Metanephros (tissue), 2 donors: ENCODE measurements around the gene ERVFRD-1. TPM values are rescaled to one million over a fixed set of nuclear protein-coding genes. Genes with fewer than 3 reads are reported as not detected.

ENCODE experiments used
- small RNA-seq: library from RNA; depleted of rRNA; stranded (forward); fragments of <200 nt; gene quantifications from one replicate; pipeline ENCODE3, GENCODE V24; 2014; ENCODE audit warnings: low replicate concordance
- total RNA-seq: library from RNA; depleted of rRNA; stranded (reverse); fragments of >200 nt; gene quantifications from one replicate; pipeline ENCODE4 v1.2.3, GENCODE V29; 2014

Gene ERVFRD-1
- total RNA-seq = not detected

GRCh38 chr6:11110921-11111768 is at the start of gene ERVFRD-1:
Gene ERVFRD-1 (minus strand): TSS chr6:11111725. CDS start chr6:11105310, 6,415 bp downstream.

GRCh38 chr6:11093626-11094410 is 17.7 kb downstream of the ERVFRD-1 start, which contains the start of gene SMIM13:
Gene SMIM13 (plus strand): TSS chr6:11093834. CDS start chr6:11094314, 480 bp downstream.

Small RNAs within 50 kb of the gene (small RNA-seq; reads per million reads assigned to genes)
- gene AL136139.1 = not detected

Other genes starting within 250 kb of the ERVFRD-1 start
- gene GCM2, start 229.7 kb downstream of the ERVFRD-1 start, total RNA-seq = not detected
- gene SYCP2L, start 224.7 kb downstream of the ERVFRD-1 start, total RNA-seq = 3.7 TPM
- gene ELOVL2, start 67.4 kb downstream of the ERVFRD-1 start, total RNA-seq = 2.3 TPM
- gene SMIM13, start 17.9 kb downstream of the ERVFRD-1 start, total RNA-seq = 10.7 TPM
- 90.4 TPM for gene NEDD9, start 120.9 kb upstream of the ERVFRD-1 start, total RNA-seq